GM19467 (cell line): Measurements from ENCODE around the gene KCNJ12.

ENCODE experiments used
- ATAC-seq: cut with Tn5 transposase; IDR thresholded peaks from one replicate; pipeline ENCODE4 v1.9.1; 2021; ENCODE audit warnings: mild to moderate bottlenecking, moderate library complexity; ENCODE audit not compliant: unreplicated experiment

The KCNJ12 gene

DNA sequence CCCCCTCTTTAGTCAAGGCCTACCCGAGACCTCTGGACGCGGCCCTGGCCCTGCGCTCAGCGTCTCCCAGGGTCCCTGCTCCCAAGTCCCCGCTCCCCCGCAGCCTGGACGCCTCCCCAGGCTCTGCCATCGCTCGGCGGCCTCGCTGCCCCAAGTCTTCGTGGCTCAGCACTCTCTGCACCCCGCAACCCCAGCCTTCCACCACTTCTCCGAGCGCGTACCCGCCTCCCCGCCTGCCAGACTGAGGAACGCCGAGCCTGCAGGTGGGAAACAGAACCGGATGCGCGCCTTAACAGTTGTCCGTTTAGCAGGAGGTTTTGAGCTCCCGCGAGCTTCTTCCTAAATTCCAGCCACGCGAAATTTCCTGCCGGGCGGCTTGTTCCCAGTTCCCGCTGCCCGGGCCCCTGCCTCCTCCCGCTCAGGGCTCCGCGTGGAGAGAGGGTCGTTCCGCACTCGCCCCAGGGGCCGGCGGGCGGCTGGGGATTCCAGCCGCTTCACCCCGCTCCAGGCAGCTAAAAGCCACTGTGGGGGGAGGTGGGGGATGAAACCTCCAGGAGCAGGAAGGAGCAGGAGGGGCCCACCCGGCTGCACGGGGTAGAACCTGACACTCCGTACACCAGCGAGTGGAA lies 87.7 kb downstream of the KCNJ12 start:
- no peak for ATAC-seq

DNA sequence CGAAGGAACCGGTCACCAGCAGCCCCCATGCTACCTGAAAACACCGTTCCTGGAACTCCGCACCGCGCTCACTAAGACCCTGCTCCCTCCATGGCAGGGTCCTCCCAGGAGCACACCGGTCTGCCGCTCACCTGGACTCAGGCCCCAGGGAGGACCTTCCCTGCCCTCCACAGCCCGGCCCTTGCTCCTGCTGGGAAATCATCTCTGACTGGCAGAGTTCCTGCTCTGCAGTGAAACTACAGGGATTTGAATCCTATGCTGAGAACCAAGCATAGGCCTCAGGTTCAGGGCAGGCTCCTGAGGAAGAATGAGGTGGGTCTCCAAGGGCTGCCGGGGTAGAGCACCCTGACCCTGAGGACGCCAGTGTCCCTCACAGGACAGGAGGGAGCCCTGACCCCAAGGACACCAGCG lies 88.5 kb downstream of the KCNJ12 start:
- no peak for ATAC-seq

DNA sequence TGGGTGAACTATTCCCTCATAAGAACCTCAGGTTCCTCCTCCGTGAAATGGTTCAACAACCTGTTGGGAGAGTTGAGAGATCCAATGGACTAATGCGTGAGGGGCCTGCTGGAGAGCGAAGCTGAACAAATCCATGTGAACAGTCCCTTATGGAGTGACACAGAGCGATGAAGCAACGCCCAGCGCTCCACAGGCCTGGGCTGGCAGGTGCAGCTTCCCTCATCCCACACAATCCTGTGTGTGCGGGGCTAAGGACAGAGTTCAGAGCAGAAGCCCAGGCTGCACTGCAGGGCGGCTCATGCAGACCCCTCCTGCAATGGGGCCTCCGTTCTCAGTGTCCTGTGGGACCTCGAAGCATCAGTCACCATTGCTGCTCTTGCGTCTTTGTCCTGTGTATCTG lies 90.4 kb downstream of the KCNJ12 start:
- no peak for ATAC-seq

DNA sequence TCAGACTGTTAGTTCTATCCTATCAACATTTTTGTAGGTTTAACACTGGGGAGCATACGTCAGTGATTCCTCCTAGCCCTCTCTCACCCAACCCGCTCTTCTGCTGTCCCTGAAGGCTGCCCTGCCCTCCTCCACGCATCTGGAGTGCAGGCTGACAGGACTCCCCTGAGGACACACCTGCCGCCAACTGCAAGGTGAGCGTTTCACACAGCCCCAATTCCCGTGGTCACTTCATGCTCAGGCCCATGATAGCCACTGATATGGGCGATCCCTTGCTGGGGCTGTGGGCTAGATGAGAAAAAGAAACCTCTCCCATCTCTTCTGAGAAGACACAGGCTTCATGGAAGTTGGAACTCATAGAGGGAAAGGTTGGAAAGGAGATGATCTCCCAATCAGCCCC lies 91.0 kb downstream of the KCNJ12 start:
- no peak for ATAC-seq

DNA sequence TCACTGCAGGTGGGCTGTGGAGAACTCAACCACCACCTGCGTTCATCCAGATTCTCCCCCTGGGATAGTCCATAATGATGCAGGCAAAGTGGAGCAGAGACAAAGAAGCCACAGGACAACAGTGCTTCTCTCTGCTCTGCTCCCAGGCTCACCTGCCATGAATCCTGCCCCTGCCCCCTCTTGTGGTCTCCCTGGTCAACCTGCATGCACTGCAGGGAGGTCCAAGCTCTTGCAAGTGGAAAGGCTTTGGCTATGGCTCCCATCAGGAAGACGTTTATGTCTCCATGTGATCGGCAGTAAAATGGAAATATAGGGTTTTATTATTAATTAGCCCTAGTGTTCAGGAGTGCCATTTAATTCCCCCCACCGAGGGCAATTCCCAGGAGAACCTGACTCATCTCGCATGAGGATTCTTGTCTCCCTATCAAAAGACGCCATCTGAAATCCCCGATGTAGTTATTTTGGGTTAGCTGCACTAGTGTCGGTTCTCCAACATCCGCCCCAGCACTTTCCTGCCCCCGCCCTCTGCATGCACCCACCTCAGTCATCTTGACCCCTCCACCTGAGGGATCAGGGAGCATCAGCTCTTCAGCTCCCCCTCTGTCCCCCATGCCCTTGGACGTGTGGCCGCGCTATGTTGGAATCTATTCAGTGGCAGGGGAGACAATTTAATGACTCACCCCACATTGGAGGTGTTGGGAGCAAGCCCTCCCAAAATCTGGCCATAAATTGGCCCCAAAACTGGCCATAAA lies 91.8 kb downstream of the KCNJ12 start:
- no peak for ATAC-seq
